CD4-positive, alpha-beta T cell treated with Interleukin-4 for 1 hour (primary cell): ENCODE data around the gene CCDC59.
A peak's percentile ranks its signal among the peaks of the same experiment; 100 is the strongest.
"Not testable (repeated sequence)": the region's sequence is repeated elsewhere in the genome, so short reads cannot be mapped to it uniquely, and the experiment has no call there.

Experiments used
- DNase-seq, 2 donors: peaks; one replicate each; pipeline ENCODE4 v3.0.0-alpha.2; 2020 to 2022

CCDC59 gene, protein sequence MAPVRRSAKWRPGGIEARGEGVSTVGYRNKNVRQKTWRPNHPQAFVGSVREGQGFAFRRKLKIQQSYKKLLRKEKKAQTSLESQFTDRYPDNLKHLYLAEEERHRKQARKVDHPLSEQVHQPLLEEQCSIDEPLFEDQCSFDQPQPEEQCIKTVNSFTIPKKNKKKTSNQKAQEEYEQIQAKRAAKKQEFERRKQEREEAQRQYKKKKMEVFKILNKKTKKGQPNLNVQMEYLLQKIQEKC

DNA sequence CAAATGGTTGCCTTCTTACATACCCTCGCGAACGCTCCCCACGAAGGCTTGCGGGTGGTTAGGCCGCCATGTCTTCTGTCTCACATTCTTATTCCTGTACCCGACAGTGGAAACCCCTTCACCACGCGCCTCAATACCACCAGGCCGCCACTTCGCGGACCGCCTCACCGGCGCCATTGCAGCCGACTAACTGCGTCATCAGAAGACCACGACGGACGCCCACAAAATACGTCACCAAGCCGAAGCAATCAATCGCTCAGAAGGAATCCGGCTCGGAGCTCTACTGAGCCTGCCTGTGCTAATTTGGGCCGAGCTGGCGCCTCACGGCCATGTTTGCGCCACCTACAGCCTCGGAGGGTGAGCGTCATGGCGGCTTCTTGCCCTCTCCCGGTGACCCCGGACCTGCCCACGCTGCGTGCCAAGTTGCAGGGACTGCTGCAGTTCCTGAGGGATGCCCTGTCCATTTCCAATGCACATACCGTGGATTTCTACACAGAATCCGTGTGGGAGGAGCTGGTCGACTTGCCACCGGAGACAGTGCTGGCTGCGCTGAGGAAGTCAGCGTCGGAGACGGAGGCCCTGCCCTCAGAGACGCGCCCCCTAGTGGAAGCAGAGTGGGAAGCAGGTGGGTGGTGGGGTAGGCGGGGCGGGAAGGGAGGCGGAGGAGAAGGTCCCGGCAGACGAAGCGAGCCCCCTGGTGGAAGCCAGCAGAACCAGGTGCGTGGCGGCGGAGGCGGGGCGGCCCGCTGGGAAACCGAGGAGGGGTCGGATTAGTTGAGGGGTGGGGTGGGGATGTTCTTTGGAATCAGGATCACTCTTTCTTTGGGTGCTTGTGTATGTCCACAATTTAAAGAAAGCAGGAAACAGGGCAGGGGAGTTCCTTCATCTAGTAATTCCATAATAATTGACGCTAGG lies at the start of gene CCDC59, which contains the start of gene METTL25:
Gene CCDC59, minus strand, starts transcription at position 188 of the 915 bp plus-strand sequence. Its CDS starts 11 bp downstream, at position 177.
Gene METTL25, plus strand, starts transcription at position 330 of the 915 bp plus-strand sequence. Its CDS starts 37 bp downstream, at position 367.
- peak; percentile 97 to 98 for DNase-seq

DNA sequence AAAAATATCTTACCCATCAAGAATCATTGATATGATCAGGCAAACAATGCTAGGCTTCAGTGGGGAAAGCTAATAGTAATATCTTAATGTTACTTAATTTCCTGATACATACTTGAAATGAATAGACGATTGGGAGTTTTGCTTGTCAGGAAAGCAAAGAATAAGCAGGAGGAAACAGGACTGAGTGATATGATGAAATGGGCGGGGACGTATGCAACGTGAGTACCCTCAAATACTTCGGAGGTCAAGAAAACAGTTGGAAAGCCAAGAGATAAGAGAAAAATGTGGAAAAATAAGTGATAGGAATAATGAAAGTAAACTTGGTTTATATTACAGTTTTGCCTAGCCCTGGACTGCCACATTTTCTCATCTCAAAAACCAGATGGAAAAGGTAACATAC lies 49.3 kb upstream of the CCDC59 start:
- DNase-seq, result no peak

DNA sequence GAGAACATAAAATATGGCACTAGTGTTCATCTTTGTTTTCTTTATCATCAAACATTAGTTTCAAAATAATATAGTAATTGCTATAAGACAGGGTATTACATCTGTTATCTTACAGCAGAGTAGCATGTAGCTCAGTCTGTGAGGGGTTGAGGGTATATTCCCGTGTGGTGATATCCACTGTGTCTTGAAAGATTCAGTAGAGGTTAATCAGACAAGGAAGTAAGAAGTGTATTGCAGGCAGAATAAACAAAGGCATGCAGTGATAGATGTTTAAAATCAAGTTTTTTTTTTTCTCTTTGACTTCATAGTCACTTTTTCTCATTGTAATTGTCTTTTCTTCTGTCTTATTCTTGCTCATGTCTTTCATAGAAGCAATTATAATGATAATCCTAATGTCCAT lies 48.5 kb upstream of the CCDC59 start:
- DNase-seq, result no peak

DNA sequence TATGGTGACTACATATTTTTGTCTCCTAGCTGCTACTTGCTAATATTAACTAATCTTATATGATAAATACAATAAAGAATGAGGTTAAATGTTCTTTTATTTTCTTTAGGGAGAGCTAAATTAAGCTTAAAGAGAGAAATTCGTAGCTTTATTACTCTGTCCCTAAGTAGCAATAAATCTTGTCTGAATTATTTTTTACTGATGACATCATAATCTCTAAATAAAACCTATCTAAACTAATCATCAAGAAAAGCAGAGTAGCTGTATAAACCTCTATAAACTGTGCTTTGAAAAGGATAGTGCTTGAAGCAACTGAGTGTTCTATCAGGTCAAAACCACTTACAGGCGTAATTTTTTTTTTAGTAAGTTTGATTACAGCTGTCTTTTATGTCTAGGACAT lies 42.6 kb upstream of the CCDC59 start:
- no peak for DNase-seq

DNA sequence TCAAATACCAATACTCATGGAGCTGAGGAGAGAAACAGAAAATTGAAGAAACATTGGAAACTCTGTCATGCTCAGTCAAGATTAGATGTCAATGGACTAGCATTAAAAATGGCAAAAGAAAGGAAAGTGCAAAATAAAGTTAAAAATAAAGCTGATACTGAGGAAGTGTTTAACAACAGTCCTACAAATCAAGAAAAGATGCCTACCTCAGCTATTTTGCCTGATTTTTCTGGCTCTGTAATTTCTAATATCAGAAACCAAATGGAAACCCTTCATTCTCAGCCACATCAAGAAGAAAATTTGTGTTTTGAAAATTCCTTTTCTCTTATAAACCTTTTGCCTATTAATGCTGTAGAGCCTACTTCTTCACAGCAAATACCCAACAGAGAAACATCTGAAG lies 40.7 kb upstream of the CCDC59 start:
- DNase-seq, result no peak

DNA sequence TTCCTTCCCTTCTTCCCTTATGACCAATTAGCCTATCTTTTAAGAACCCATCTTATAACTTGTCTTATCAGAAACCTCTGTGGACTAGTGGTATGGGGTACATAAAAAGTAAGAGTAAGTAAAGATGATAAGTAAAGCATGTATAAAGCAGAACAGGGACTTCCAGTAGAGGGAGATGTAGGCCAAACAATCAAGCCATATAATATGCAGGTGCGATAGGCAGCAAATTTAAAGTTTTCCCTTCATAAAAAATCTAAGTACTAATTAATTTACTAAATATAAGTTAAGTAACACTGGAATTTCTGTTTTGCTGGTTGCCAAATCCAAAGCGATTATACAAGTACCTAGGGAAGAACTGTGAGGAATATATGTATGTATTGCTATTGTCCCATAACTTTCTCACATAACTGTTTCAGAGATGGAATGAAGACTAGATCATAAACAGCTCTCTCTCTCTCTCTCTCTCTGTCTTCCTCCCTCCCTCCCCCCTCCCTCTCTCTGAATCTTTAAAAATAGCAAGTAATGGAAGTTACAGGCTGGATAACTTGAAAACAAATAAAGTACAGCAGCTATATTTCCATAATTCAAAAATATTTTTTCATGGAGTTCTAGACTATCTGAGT lies 25.9 kb upstream of the CCDC59 start:
- no peak for DNase-seq

DNA sequence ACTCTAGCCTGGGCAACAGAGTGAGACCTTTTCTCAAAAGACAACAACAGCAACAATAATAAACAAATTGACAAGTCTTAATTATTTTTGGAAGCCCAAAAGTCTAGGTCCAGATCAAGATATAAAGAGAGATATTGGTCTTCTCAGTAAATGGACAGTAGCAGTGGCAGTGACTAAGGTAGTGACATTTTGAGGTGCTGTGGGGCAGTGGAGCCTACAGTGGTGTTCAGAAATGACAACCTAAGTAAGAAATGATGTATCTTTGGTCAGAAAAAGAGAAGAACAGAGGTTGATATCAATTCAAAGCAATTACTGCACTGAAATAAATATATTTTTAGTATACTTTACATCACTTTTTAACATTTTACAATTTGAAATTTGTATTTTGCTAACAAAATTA lies 20.8 kb upstream of the CCDC59 start:
- no peak for DNase-seq

DNA sequence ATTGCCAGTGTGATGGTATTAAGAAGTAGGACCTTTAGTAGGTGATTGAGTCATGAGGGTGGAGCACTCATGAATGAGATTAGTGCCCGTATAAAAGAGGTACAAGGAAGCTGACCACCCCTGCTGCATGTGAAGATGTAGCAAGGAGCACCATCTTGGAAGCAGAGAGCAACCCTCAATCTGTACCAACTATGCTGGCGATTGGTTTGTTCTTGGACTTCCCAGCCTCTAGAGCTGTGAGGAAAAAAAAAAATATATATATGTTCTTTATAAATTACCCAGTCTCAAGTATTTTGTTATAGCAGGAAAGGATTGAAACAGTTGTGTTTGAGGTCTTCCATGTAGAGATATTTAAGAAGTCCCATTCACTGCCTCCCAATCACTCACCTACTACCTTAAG lies 17.0 kb upstream of the CCDC59 start:
- DNase-seq, result no peak

DNA sequence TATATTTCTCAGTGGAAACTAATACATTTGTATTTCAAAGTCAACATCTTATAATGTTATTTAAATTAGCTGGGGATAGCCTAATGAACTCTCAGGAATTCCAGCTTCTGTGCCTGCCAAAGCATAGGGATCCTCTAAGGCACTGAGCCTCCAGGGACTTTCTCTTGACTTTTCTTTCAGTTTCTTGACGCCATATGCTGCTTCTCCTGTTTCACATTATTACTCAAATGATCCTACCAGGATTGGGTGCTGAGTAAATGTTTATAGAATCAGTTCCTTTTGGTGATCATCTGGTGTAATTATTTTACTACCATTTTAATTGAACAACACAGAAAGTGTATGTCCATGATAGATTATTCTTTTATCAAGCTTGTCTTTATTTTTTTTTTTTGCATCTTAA lies 8.0 kb upstream of the CCDC59 start:
- no peak for DNase-seq

DNA sequence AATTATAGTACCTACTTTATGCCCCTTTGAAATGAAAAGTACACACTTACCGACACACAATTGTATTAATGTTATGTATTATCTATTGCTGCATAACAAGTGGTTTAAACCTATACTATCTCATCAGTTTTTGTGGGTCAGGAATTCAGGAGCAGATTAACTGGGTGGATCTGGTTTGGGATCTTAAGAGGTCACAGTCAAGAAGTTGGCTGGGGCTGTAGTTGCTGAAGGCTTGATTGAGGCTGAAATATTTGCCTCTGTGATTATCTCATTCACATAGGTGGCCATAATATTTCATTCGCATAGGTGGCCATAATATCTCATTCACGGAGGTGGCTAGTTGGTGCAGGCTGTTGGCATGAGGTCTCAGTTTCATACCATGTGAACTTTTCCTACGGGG lies 5.8 kb upstream of the CCDC59 start:
- no peak for DNase-seq

DNA sequence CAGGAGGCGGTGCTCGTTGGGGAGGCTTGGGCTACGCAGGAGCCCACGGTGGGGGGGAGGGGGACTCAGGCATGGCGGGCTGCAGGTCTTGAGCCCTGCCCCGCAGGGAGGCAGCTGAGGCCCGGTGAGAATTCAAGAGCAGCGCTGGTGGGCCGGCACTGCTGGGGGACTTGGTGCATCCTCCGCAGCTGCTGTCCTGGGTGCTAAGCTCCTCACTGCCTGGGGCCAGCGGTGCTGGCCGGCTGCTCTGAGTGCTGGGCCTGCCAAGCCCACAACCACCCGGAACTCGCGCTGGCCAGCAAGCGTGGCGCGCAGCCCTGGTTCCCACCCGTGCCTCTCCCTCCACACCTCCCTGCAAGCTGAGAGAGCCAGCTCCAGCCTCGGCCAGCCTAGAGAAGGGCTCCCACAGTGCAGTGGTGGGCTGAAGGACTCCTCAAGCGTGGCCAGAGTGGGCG lies 3.3 kb upstream of the CCDC59 start:
- no peak for DNase-seq

DNA sequence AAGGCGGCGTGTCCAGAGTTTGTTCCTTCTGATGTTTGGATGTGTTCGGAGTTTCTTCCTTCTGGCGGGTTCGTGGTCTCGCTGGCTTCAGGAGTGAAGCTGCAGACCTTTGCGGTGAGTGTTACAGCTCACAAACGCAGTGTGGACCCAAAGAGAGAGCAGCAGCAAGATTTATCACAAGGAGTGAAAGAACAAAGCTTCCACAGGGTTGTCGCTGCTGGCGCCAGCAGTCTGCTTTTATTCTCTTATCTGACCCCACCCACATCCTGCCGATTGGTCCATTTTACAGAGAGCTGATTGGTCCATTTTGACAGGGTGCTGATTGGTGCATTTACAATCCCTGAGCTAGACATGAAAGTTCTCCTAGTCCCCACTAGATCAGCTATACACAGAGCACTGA lies 2.6 kb upstream of the CCDC59 start:
- DNase-seq, result not testable (repeated sequence)

DNA sequence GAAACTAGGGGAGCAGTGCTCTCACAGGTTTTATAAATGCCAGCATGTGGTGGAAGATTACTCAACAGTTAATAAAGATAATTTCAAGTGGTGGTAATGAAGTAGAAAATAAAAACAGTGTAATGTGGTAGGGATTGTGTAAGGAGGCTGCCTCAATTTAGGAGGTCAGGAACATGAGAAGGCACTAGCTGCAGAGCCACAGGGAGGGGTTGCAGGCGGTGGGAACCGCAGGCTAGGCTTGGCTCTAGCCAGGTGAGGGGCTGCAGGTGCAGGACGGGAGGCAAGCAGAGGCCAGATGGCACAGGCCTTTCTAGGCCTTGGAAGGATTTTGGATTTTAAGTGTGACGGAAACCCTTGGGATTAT lies 910 bp upstream of the CCDC59 start:
- DNase-seq, result no peak

DNA sequence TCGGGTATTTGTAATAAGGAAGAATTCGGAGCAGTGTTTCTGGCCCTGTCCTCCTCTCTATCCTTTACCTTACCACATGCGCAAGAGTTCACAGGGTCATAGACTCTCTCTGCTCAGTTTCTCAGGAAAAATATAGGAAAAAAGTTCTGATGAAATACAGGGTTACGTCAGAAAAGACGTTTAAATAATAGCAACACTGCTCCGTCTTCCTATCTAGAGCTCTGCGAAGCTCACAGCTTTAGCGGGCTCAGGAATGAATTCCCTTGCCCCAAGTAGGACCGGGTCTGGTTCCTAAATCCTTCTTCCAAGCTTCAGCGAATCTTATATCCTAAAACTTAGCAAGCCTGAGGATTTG lies 365 bp downstream of the CCDC59 start:
- no peak for DNase-seq

DNA sequence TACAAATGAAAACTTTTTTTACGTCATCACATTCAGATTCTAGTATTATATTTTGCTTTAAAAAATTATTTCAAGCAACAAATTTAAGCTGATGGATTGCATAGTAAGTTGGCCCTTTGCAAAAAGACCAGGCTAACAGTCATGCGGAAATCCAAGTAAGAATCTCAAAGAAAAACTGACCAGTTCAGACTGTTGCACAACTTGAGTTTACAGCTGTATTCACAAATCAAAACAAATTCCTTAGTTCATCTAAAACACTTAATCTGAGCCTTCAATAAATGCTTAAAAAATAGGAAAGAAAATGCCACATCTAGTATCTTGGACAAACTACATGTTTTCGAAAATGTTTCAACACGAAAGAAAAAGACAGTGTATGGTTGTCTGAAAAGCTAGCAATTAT lies 847 bp downstream of the CCDC59 start:
- DNase-seq, result no peak

DNA sequence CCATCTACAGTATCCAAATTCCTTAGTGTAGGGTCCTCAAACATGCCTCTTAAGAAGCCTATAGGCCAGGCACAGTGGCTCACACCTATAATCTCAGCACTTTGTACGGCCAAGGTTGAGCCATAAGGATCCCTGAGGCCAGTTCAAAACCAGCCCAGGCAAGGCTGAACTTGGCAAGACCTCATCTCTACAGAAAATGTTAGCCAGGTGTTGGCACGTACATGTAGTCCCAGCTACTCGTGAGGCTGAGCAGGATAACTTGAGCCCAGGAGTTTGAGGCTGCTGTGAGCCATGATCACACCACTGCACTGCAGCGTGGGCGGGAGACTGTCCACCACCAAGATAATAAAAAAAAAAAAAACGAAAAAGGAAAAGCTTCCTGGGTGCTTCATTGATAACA lies 6.8 kb downstream of the CCDC59 start:
- DNase-seq, result no peak

DNA sequence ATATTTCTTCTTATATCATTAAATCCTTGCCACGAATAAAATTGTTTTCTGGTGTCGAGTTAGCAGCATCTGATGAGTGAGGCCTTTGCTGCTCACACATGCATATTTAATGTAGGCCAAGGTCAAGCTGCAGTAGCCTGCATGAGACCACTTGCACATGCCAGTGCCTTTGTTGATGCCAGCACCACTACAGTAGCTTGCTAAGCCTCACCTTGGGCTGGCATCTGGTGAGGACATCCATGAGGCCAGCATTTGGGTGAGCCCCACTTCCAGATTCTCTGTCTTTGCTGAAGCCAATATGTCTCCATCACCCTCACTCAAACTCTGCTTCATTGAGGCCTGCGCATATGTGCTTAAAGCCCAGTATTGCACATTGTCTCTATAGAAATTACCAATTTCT lies 8.0 kb downstream of the CCDC59 start:
- DNase-seq, result no peak

DNA sequence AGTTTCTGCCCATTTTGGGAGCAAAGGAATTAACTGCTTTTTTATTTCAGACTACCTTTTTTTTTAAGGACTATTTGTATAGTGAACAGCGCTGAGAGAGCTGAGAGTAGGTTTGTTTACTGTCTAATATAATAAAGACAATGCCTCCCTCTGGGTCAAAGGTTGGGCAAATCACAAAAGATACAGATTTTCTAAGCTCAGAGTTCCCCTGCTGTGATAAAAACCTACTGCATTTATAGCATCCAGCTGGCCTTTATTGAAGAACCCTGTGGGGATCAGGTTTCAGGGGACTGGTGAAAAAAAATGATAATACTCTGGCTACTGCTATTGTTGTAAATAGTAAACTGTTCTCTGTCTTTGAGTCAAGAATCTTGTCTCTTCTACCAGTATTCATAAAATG lies 28.7 kb downstream of the CCDC59 start:
- DNase-seq, result no peak

DNA sequence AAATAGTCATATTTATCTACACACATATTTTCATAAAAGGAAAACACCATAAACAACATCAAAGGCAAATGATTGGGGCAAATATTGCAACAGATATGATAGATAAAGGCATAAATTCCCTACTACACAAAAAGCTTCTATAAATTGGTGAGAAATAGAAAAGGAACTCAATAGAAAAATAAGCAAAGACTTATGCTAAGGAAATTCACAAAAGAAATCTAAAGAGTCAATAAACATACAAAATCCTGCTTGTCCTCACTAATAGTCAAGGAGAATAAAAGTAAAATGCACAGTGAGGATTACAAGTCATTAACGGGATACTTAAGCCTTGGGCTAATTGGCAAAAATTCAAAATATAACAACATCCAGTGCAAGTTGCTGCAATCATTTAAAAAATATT lies 30.3 kb downstream of the CCDC59 start:
- DNase-seq, result no peak

DNA sequence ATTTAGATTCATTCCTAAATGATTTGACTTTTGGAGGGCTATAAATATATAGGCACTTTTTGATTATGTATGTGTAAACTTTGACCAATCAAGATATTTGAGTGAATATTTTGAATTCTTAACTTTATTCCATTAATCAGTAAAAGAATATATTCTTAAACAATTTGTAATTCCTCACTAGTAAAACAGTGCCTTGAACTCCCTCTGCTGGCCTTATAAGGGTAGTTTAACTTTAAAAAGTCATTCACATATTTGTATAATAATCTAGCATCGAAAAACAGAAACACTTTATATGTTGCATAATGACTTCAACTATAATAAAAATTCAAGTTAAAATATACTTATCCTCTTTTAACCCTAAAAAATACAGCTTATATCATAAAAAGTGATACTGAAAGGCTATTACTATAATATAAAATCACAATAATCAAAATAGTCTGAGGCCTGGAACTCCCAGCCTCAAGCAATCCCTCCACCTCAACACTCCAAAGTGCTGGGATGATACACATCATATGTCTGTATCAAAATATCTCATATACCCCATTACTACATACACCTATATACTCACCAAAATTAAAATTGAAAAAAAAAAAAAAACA lies 31.2 kb downstream of the CCDC59 start:
- peak in 1 of 2 donors; percentile 19 for DNase-seq

DNA sequence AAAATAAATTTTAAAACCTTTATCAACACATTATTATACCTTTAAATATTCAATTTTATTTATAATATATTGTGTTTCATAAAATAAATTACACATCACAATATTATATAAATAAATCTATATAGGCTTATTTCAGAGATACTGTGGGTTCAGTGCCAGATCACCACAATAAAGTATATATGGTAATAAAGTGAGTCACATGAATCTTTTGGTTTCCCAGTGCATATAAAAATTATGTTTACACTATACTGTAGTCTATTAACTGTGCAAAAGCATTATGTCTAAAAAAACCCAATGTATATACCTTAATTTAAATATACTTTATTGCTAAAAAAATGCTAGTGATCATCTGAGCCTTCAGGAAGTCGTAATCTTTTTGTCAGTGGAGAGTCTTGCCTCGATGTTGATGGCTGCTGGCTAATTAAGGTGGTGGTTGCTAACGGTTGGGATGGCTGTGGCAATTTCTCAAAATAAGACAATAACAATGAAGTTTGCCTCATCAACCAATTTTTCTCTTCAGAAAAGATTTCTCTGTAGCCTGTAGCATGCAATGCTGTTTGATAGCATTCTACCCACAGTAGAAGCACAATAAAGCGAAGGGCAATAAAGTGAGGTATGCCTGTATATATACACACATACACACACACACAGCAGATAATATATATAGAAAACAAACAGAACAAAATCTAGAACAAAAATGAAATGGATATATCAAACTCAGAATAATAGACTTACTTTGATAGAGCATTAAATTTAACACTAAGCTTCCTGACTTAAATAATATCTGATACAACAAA lies 32.4 kb downstream of the CCDC59 start:
- no peak for DNase-seq

DNA sequence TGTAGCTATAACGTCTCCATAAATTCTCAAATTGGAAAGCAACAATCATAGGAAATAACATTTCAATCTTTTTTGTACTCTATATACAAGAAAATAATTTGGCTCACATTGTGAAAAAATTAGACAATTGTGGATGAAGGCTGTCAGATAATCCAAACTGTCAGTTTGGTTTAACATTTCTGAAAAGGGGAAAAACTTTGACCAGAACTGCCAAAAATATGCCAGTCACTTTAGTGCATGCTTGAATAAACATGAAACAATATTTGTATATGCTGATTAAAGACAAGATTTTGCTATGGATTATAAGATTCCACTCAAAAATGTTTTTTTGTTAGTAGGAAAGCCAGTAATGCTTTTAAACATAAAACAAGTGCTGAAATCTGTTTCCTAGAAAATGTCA lies 38.9 kb downstream of the CCDC59 start:
- no peak for DNase-seq
